Activated naive CD4-positive, alpha-beta T cell treated with anti-CD3 and anti-CD28 coated beads for 36 hours (primary cell): ENCODE measurements around the gene APBB2. TPM values are rescaled to one million over a fixed set of nuclear protein-coding genes. Genes with fewer than 3 reads are reported as not detected.

Experiments used
- total RNA-seq, 2 experiments: library from RNA; stranded (reverse); gene quantifications; one replicate each; pipeline ENCODE4 v1.2.3, GENCODE V29; 2021

APBB2 gene
- total RNA-seq, 2 experiments from 2014 or later: 4.5 to 4.8 TPM

Other genes starting within 250 kb of the APBB2 start
- gene UCHL1, start 42.4 kb upstream of the APBB2 start, total RNA-seq: 1 to 10 TPM; 2.0 to 3.5 TPM